HG03175 (cell line): Measurements from ENCODE around the gene FNDC11.
"Not testable (repeated sequence)": the region's sequence is repeated elsewhere in the genome, so short reads cannot be mapped to it uniquely, and the experiment has no call there.

Experiments
- ATAC-seq: cut with Tn5 transposase; IDR thresholded peaks from one replicate; pipeline ENCODE4 v1.9.1; 2021; ENCODE audit warnings: mild to moderate bottlenecking, moderate library complexity; ENCODE audit not compliant: unreplicated experiment

The FNDC11 gene

GRCh38 chr20:63552481-63553249 is 1.3 kb upstream of the FNDC11 start:
- ATAC-seq, result peak; percentile 34

- ATAC-seq, result peak; percentile 38
Measured at GRCh38 chr20:63553251-63553932, 567 bp upstream of the FNDC11 start.

- ATAC-seq, result no peak
Measured at GRCh38 chr20:63554361-63555278, 661 bp downstream of the FNDC11 start.

- ATAC-seq, result no peak
Measured at GRCh38 chr20:63555661-63556381, 1.9 kb downstream of the FNDC11 start.

- ATAC-seq, result no peak
Measured at GRCh38 chr20:63556873-63557478, 3.0 kb downstream of the FNDC11 start.

GRCh38 chr20:63557481-63557891 is 3.5 kb downstream of the FNDC11 start:
- ATAC-seq, result no peak

GRCh38 chr20:63558804-63559484 is 5.0 kb downstream of the FNDC11 start:
- no peak for ATAC-seq

- not testable (repeated sequence) for ATAC-seq
Measured at GRCh38 chr20:63559485-63560332, 5.8 kb downstream of the FNDC11 start.

GRCh38 chr20:63560333-63560805 is 6.4 kb downstream of the FNDC11 start:
- no peak for ATAC-seq

GRCh38 chr20:63560856-63561609 is 7.1 kb downstream of the FNDC11 start:
- ATAC-seq, result no peak

- ATAC-seq, result no peak
Measured at GRCh38 chr20:63561624-63562396, 7.9 kb downstream of the FNDC11 start.

- ATAC-seq, result peak; percentile 46
Measured at GRCh38 chr20:63562461-63563224, 8.7 kb downstream of the FNDC11 start.

- ATAC-seq, result no peak
Measured at GRCh38 chr20:63563225-63563935, 9.4 kb downstream of the FNDC11 start.

GRCh38 chr20:63564036-63564810 is 10.3 kb downstream of the FNDC11 start:
- no peak for ATAC-seq
